RPMI8226 (cell line): ENCODE results near the gene FNDC3A.
"Not testable (repeated sequence)": the region's sequence is repeated elsewhere in the genome, so short reads cannot be mapped to it uniquely, and the experiment has no call there.

ENCODE experiments used
- DNase-seq: peaks from one replicate; pipeline ENCODE4 v3.0.0-alpha.2; 2015

Gene FNDC3A

DNA sequence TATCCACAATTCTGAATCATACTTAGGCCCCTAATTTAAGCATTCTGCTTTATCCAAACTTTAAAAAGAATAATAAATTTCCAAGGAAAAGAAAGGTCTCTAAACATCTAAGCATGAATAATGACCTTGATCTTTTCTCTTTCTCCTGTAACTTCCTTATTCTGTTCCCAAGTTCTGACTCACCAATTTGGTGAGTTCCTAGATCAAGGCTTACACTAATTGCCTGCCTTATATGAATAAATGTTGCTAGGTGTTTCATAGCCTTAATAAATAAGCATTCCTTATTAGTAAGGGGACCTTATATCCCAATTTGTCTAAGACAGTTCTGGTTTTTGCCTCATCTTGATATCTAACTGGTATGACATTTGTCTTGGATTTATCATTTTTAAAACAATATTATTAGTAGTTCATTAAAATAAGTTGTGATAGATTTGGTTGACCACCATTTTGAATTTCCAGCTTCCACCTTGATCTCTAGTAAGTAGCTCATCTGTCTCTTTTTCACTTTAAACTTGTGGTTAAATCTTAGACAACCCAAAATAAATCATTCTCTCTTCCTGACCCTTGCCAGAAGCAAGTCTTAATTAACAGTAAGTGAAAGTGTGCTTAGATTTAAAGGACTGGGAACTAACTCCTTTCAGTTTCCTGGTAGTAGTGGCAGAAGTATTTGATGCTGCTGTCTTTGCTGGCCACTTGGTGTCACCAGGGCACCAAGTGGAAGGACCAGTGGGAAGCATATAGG is 123.2 kb downstream of the FNDC3A start:
- DNase-seq = peak; percentile 17

DNA sequence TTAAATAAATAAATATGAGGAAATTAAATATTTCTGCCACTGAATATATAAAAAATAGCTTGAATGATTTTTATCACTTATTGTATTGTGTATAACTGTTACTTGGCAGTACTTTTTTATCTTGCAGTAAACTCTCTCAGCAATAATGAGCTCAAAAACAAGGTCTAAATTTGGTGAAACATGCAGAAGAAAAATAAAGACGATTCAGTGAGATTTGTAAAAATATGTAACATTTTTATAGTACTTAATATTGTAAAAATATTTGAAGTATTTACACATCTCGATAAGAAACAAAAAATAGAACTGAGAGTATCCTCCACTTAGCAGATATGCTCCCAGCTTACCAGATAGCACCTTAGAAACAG is 123.8 kb downstream of the FNDC3A start:
- no peak for DNase-seq

GRCh38 chr13:49100637-49101570 is 125.2 kb downstream of the FNDC3A start:
- no peak for DNase-seq

GRCh38 chr13:49108196-49108595 is 132.5 kb downstream of the FNDC3A start:
- no peak for DNase-seq

DNA sequence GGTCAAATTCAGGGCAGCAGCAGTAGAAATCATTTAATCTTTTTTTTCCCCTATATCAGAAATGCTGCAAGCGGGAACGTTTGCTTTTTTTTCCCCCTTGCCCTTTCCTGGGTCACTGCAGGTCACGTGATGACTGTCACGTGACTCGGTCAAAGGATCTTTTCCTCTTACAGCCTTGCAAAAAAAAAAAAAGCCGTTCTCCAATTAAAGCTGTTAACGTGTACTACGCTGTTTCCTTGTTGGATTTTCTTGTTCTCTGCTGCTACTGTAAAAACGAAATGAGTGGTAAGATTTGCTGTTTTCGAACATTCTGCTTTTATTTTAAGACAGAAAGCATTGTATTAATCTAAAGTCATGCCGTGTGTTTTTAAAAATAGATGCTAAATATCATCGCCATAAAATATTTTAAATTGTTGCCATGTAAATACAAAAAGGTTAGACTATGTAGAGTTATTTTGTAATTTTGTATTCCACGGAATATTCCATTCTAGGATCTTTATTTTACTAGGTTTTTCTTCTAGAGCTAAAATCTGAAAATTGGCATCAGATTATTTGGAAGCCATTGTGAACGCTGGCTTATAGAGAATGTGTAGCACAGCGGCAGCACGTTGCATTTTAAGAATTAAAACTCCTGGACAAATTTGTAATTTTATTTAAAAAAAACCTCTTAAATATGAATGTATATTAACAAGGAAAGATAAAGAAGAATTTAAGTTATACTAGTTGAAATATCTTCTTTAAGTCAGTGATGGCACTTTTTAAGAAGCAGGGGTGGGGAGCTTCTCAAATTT is 134.6 kb downstream of the FNDC3A start:
- no peak for DNase-seq

- no peak for DNase-seq
Observed at GRCh38 chr13:49110913-49111170, 135.1 kb downstream of the FNDC3A start.

DNA sequence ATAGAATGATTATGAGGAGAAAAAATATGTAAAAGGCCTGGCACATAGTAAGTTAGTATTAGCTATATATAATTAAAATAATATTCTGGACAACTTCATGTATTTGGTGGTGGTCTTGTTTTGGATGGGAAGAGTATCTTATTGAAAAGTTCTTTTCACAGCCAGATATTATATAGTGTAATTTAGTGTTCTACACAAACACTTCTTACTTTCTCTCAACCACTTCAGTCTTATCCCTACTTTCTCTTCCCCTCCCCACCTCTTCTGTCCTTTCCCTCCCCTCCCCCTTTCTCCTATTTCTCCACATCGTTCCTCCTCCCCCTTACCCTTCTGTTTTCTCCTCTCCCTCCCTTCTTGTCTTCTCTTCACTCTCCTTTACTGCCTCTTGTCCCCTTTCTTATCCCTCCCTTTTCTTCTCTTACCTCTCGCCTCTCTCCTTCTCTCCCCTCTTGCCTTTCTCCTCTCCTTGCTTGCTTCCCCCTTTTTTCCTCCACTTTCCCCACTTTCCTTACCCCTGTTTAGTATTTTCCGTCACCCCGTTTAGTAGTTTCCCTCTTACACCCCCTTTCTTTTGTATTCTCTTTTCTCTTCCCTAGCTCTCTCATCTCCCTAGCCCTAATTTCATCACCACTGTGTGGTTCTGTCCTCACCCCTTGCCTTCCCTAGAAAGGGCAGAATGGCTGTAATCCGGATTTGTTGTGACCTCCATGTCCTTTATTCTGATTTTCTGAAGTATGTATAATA is 137.2 kb downstream of the FNDC3A start:
- no peak for DNase-seq

DNA sequence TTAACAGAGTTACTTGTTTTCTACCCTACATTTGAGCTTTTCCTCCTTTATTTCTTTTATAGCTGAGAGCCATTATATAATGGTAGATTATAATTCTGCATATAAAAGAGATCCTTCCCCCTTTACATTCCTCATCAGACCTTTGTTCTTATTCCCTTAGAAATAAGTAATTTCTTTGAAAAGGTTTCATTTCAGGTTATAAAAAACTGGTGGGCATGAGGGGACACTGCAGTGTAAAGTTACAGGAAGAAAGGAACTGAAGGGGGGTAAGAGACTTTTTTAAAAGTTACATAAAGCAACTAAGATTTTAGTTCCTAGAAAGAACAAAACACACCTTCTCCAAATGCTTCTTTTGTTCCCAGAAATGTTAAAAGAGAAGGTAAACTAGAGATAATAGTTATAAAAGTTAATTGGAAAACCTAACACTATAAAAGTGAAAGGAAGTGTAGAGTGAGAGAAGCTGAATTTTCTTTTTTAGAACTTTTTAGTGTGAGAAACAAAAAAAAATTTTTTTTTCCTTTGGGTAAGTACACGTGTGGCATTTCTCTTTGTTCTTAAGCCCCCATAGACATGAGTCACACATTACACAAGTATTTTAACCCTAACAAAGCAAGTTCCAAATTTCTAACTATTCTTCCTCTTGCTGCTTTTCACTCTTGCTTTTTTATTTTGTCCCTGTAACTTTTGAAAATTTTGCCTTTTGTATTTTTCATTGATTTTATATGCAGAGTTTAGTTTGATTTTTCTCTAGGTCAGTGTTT is 138.0 kb downstream of the FNDC3A start:
- DNase-seq = no peak

DNA sequence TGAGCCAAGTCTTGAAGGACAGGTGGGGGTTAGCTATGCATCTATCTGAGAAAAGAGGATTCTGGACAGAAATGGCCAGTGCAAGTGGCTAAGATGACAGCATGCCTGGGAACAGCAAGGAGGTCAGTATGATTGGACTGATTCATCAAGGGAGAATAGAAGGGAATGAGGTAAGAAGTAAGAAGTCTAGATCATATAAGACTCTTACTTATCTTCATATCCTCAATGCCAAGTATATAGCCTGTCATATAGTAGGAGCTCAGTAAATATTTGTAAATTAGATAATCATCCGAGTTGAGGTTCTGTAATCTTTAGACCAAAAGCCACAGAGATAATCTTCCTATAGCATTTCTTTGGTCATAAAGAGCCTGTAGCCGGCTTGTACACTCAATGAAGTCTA is 141.2 kb downstream of the FNDC3A start:
- no peak for DNase-seq

DNA sequence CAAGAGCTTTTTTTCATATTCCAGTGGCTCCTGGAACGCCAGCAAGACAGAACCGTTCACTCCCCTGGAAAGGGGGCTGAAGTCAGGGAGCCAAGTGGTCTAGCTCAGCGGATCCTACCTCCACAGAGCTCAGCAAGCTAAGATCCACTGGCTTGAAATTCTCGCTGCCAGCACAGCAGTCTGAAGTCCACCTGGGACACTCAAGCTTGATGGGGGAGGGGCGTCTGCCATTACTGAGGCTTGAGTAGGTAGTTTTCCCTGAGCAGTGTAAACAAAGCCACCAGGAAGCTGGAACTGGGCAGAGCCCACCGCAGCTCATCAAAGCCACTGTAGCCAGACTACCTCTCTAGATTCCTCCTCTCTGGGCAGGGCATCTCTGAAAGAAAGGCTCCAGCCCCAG is 142.7 kb downstream of the FNDC3A start:
- DNase-seq = not testable (repeated sequence)

GRCh38 chr13:49124693-49125304 is 149.1 kb downstream of the FNDC3A start:
- no peak for DNase-seq

DNA sequence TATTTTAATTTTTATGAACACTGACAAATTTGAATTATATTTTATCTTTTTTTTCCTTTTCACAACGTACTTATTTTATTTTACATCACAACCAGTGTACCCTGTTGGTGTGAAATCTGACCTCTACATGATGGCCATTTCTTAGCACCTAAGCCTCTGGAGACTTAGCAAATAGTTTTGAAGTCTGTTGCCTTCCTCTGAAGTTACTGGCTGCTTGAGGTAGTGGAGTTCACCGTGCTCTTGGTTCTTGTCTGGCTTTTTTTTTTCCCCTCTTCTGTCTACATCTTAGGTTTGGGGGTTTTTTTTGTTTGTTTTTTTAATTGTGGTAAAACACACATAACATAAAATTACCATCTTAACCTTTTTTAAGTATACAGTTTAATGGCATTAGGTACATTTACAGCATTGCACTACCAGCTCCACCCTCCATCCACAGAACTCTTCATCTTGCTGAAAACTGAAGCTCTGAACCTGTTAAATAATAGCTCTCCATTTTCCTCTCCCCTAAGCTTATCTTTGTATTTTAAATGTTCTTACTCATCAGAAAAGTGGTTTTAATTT is 150.3 kb downstream of the FNDC3A start:
- no peak for DNase-seq

DNA sequence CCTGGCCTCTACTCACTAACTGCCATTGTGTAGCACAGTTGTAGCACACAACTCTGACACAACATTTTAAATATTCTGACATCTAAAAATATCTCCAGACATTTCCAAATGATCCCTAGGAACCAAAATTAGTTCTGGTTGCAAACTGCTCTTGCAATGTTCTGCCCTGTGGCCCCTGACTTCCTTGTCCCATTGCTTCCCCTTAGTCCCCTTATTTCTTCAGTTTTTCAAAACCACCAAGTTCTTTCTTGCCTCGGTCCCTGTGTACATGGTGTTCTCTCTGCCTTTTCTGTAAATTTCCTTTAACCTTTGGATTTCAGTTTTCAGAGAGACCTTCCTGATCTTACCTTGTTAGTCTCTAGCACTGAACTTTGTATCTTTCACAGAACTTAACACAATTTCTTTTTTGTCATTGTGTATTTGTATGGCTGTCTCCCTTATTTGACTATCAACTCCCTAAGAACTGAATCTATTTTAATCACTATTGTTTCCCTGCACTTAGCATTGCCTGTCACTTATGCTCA is 156.8 kb downstream of the FNDC3A start:
- DNase-seq = no peak

DNA sequence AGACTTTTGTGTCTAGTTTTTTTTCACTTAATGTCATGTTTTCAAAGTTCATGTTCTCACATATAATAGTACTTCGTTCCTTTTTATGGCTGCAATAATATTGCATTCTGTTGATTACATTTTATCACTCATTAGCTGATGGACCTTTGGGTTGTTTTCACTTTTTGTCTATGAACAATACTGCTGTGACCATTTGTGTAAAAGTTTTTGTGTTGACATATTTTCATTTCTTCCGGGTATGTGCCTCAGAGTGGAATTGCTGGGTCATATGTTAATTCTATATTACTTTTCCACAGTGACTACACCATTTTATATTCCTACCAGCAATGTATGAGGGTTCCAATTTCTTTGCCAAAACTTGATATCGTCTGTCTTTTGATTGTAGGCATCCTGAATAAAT is 158.6 kb downstream of the FNDC3A start:
- DNase-seq = no peak

GRCh38 chr13:49137138-49137643 is 161.5 kb downstream of the FNDC3A start:
- not testable (repeated sequence) for DNase-seq

DNA sequence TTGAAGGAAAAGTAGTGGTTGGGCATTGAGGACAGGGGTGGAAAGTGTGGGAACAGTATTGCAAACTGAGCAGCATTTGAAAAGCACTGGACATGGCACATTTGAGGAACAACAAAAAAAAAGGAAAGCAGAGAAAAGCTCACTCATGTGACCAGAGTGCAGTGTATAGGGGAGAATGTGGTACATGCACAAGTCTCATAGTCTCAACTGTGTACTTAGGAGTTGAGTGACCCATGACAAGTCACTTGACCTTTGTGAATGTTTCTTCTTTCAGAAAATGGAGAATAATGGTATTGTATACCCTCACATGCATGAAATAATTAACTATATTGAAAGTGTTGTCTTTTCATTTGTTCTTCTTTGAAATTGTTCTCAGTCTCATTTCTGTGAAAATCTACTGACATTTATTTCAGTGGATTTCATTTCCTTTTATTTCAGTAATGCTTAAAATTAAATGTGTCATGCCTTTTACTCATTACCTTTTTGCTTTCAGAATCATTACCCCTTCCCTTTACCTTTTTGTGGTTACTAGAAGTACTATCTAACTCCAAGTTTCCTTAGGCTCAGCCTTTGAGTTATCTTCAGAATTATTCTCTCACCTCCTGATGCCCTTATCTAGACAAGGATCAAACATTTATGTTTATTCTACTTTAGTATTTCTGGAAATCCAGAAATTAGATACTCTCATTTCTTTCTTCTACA is 165.3 kb downstream of the FNDC3A start:
- DNase-seq = no peak

DNA sequence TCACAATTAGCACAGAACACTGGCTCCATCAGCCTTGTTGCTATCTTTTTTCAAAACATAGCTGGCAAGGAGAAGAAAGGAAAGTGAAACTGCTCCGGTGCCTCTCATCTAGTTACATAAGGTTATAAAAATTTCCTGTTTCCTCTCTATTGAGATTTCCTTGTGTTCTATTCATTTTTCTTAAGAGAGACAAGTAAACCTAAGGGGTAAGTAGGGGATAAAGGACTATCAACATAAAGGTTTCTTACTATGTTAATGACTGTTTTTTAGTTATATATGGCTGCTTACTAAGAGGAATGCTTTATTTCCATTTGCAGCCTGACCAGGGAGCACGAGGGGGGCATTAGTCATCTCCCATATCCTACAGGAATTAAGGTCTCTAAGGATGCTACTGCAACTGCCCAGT is 171.2 kb downstream of the FNDC3A start:
- DNase-seq = peak; percentile 5

DNA sequence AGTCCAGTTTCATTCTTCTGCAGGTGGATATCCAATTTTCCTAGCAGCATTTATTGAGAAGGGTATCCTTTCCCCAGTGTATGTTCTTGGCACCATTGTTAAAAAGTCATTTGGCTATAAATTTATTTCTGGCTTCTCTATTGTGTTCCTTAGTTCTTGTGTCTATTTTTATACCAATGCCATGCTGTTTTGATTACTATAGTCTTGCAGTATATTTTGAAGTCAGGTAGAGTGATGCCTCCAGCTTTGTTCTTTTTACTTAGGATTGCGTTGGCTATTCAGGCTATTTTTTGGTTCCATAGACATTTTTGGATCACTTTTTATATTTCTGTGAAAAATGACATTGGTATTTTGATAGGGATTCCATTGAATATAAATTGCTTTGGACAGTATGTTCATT is 172.7 kb downstream of the FNDC3A start:
- DNase-seq = no peak

DNA sequence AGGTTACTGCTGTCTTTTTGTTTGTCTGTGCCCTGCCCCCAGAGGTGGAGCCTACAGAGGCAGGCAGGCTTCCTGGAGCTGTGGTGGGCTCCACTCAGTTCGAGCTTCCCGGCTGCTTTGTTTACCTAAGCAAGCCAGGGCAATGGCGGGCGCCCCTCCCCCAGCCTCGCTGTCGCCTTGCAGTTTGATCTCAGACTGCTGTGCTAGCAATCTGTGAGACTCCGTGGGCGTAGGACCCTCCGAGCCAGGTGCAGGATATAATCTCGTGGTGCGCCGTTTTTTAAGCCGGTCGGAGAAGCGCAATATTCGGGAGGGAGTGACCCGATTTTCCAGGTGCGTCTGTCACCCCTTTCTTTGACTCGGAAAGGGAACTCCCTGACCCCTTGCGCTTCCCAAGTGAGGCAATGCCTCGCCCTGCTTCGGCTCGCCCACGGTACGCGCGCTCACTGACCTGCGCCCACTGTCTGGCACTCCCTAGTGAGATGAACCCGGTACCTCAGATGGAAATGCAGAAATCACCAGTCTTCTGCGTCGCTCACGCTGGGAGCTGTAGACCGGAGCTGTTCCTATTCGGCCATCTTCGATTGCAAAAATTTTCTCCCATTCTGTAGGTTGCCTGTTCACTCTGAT is 182.4 kb downstream of the FNDC3A start:
- DNase-seq = not testable (repeated sequence)

DNA sequence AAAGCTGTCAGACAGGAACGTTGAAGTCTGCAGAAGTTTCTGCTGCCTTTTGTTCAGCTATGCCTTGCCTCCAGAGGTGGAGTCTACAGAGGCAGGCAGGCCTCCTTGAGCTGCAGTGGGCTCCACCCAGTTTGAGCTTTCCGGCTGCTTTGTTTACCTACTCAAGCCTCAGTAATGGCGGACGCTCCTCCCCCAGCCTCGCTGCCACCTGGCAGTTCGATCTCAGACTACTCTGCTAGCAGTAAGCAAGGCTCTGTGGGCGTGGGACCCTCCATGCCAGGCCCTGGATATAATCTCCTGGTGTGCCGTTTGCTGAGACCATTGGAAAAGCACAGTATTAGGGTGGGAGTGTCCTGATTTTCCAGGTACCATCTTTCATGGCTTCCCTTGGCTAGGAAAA is 187.4 kb downstream of the FNDC3A start:
- DNase-seq = not testable (repeated sequence)
